Measurements from ENCODE around the gene TXNDC11.
A peak's percentile ranks its signal among the peaks of the same experiment; 100 is the strongest.

TXNDC11 gene

GRCh38 chr16:11642765-11643116 is 99.9 kb downstream of the TXNDC11 start:
- Histone ChIP-seq H3K4me2 (no peak overlapping the region), H3K27ac (no peak overlapping the region), H3K4me1 (ENCODE audit: low read depth, poor library complexity, severe bottlenecking) (peaks cover 24% of the 10 kb centered on the region), H4K20me1 (ENCODE audit: insufficient read depth) (no peaks in the 10 kb centered on the region), H3K27me3 (ENCODE audit: insufficient read depth, low read depth) (no peaks in the 10 kb centered on the region), H2AFZ (ENCODE audit: low read depth) (no peak overlapping the region), H3K9ac (no peak overlapping the region), H3K4me3 (IDR thresholded peaks at IDR 0.05; ENCODE audit: insufficient read depth, low read depth, low read length) (no peak overlapping the region), H3K79me2 (ENCODE audit: insufficient read depth, low read depth) (no peaks in the 10 kb centered on the region), H3K36me3 (ENCODE audit: insufficient read depth) (no peaks in the 10 kb centered on the region)
- no peak for TF ChIP-seq CTCF (conservative IDR thresholded peaks at IDR 0.05; ENCODE audit: low read depth, low read length)

GRCh38 chr16:11640987-11641817 is 101.5 kb downstream of the TXNDC11 start:
- Histone ChIP-seq H3K4me3 (IDR thresholded peaks at IDR 0.05; ENCODE audit: insufficient read depth, low read depth, low read length) (no peak overlapping the region), H3K4me1 (ENCODE audit: low read depth, poor library complexity, severe bottlenecking) (peaks cover 24% of the 10 kb centered on the region), H4K20me1 (ENCODE audit: insufficient read depth) (no peaks in the 10 kb centered on the region), H3K27ac (no peak overlapping the region), H3K4me2 (peak overlapping the region; percentile 15; the same call in 1 of the 2 replicates), H2AFZ (ENCODE audit: low read depth) (peak overlapping the region; percentile 35; the same call in 1 of the 2 replicates), H3K36me3 (ENCODE audit: insufficient read depth) (no peaks in the 10 kb centered on the region), H3K9ac (no peak overlapping the region), H3K79me2 (ENCODE audit: insufficient read depth, low read depth) (no peaks in the 10 kb centered on the region), H3K27me3 (ENCODE audit: insufficient read depth, low read depth) (no peaks in the 10 kb centered on the region)
- peak; percentile 96 for TF ChIP-seq CTCF (conservative IDR thresholded peaks at IDR 0.05; ENCODE audit: low read depth, low read length)

- H4K20me1 ChIP-seq (ENCODE audit: insufficient read depth), result no peaks in the 10 kb centered on the region
- no peaks in the 10 kb centered on the region for H3K79me2 ChIP-seq (ENCODE audit: insufficient read depth, low read depth)
- H3K27me3 ChIP-seq (ENCODE audit: insufficient read depth, low read depth), result no peaks in the 10 kb centered on the region
- no peak overlapping the region for H3K4me3 ChIP-seq (IDR thresholded peaks at IDR 0.05; ENCODE audit: insufficient read depth, low read depth, low read length)
- peak overlapping the region; percentile 15; the same call in 1 of the 2 replicates for H3K4me2 ChIP-seq
- H3K4me1 ChIP-seq (ENCODE audit: low read depth, poor library complexity, severe bottlenecking), result peaks cover 24% of the 10 kb centered on the region
- no peak overlapping the region for H3K27ac ChIP-seq
- TF ChIP-seq CTCF (conservative IDR thresholded peaks at IDR 0.05; ENCODE audit: low read depth, low read length), result no peak
- no peaks in the 10 kb centered on the region for H3K36me3 ChIP-seq (ENCODE audit: insufficient read depth)
- no peak overlapping the region for H2AFZ ChIP-seq (ENCODE audit: low read depth)
- H3K9ac ChIP-seq, result no peak overlapping the region
Observed at GRCh38 chr16:11639925-11640899, 102.4 kb downstream of the TXNDC11 start.

- H3K27me3 ChIP-seq (ENCODE audit: insufficient read depth, low read depth), result no peaks in the 10 kb centered on the region
- H3K79me2 ChIP-seq (ENCODE audit: insufficient read depth, low read depth), result no peaks in the 10 kb centered on the region
- no peak overlapping the region for H3K4me2 ChIP-seq
- no peak for TF ChIP-seq CTCF (conservative IDR thresholded peaks at IDR 0.05; ENCODE audit: low read depth, low read length)
- no peak overlapping the region for H3K4me3 ChIP-seq (IDR thresholded peaks at IDR 0.05; ENCODE audit: insufficient read depth, low read depth, low read length)
- no peaks in the 10 kb centered on the region for H4K20me1 ChIP-seq (ENCODE audit: insufficient read depth)
- H3K9ac ChIP-seq, result no peak overlapping the region
- peaks cover 24% of the 10 kb centered on the region for H3K4me1 ChIP-seq (ENCODE audit: low read depth, poor library complexity, severe bottlenecking)
- H3K27ac ChIP-seq, result no peak overlapping the region
- H3K36me3 ChIP-seq (ENCODE audit: insufficient read depth), result no peaks in the 10 kb centered on the region
- H2AFZ ChIP-seq (ENCODE audit: low read depth), result no peak overlapping the region
Observed at GRCh38 chr16:11639008-11639562, 103.6 kb downstream of the TXNDC11 start.
